Brain microvascular endothelial cell (primary cell): Measurements from ENCODE around the gene SRPRB.

Experiments
- DNase-seq: peaks from one replicate; pipeline ENCODE4 v3.0.0-alpha.2; 2020
- H3K27ac ChIP-seq: fragments of 250-450 bp; sonication (Bioruptor Pico); 2 replicates; pipeline ENCODE4 v1.5.1; 2020; ENCODE audit warnings: mild to moderate bottlenecking, moderate library complexity
- H3K27me3 ChIP-seq: fragments of 250-450 bp; sonication (Bioruptor Pico); replicated peaks from 2 replicates; pipeline ENCODE4 v1.5.1; 2020; ENCODE audit warnings: mild to moderate bottlenecking
- H3K36me3 ChIP-seq: fragments of 250-450 bp; sonication (Bioruptor Pico); replicated peaks from 2 replicates; pipeline ENCODE4 v1.5.1; 2020; ENCODE audit warnings: mild to moderate bottlenecking
- H3K4me3 ChIP-seq: 2 replicates; pipeline ENCODE4 v1.5.1; 2011; ENCODE audit warnings: low read depth, mild to moderate bottlenecking, control low read depth, low read length, moderate library complexity
- CTCF ChIP-seq: IDR thresholded peaks from 2 replicates; pipeline ENCODE4 v1.5.1; 2011; ENCODE audit warnings: low read depth, mild to moderate bottlenecking, moderate library complexity, low read length, control low read depth, inconsistent platforms; ENCODE audit errors: missing control alignments
- in situ Hi-C: cut with HindIII; loops from 2 replicates; pipeline ENCODE4 v1.10.0; 2017; ENCODE audit warnings: low sequenced_read_pairs, low pct_ligation_motif_present

Gene SRPRB

DNA sequence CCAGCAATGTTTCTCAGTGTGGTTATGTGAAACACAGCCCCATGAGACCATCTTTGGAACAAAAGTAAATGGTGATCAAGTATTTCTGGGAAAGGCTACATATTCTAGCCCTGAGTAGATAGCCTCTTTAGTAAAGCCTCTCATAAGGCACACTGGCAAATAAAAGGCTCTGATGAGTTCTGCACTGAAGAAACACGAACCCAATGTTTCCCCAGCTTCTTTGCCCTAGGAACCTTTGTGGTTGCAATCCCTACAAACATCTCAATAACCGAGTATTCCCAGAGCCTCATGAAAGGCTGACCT, 48.3 kb downstream of the SRPRB start:
- Histone ChIP-seq H3K27me3 (no peaks in the 10 kb centered on the region), H3K4me3 (no peak overlapping the region), H3K36me3 (no peaks in the 10 kb centered on the region), H3K27ac (no peak overlapping the region)
- in situ Hi-C loops, result no loop called here
- no peak for TF ChIP-seq CTCF
- no peak for DNase-seq

DNA sequence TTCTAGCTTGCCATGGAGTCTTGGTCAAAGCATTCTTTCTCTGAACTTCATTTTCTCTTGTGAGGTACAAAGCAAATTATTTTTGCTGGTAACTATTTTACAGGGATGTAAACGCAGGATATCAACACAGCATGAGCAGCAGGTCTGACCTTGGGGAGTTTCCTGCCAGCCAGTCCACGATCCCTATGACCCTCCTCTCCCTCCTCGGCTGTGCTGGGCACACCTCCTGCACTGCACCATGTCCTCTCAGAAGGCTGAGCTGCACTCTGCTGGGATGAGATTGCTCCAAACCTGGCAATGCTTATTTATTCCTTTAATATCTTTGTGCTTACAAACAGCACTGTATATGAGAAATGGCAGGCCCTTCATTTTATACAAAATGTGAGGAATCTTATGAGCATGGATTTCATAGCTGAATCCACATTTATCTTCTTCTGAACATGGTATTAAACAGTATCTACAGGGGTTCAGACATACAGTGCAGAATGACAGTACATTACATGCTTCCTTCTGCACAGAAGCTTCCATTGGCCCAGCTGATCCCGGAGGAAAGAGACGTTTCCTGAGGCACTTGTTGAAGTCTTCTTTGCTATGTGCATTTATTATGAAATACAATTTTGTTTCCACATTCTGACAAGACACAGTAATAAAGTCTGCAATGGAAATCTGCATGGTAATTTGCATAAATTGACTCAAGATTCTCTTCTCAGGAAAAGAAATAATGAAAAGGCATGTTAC, 48.8 kb downstream of the SRPRB start:
- Histone ChIP-seq H3K4me3 (no peak overlapping the region), H3K36me3 (no peaks in the 10 kb centered on the region), H3K27ac (no peak overlapping the region), H3K27me3 (no peaks in the 10 kb centered on the region)
- no peak for DNase-seq
- in situ Hi-C loops, result no loop called here
- no peak for TF ChIP-seq CTCF

DNA sequence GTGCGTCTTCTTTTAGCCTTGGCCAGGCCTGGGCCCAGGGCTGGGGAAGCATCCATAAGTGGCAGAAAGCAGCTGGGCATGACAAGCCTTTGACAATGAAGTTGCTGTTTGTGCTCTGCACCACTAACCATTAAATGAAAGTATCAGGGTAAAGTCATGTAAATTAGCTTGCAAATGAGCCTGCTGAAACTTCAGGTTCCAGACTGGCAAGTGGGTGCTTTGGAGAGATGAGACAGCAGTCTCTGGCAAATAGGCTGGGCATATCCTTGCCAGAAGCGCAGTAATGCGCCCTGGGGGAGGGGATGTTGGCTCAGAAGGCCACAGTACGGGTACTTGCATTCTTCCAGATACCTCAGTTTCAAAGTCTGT, 49.4 kb downstream of the SRPRB start:
- H3K27ac ChIP-seq, result no peak overlapping the region
- H3K4me3 ChIP-seq, result no peak overlapping the region
- TF ChIP-seq CTCF, result no peak
- H3K36me3 ChIP-seq, result no peaks in the 10 kb centered on the region
- no peaks in the 10 kb centered on the region for H3K27me3 ChIP-seq
- no peak for DNase-seq
- in situ Hi-C loops, result no loop called here

GRCh38 chr3:133855772-133856171, 50.2 kb downstream of the SRPRB start:
- no peak for TF ChIP-seq CTCF
- no peaks in the 10 kb centered on the region for H3K36me3 ChIP-seq
- no peak overlapping the region for H3K4me3 ChIP-seq
- no peak overlapping the region for H3K27ac ChIP-seq
- no peaks in the 10 kb centered on the region for H3K27me3 ChIP-seq
- in situ Hi-C loops, result no loop called here
- peak; percentile 25 for DNase-seq

- H3K36me3 ChIP-seq, result no peaks in the 10 kb centered on the region
- in situ Hi-C loops, result no loop called here
- no peak overlapping the region for H3K27ac ChIP-seq
- H3K4me3 ChIP-seq, result no peak overlapping the region
- no peaks in the 10 kb centered on the region for H3K27me3 ChIP-seq
- peak; percentile 6 for DNase-seq
- TF ChIP-seq CTCF, result no peak
Observed at GRCh38 chr3:133856316-133856715, 50.7 kb downstream of the SRPRB start.

GRCh38 chr3:133857767-133858166, 52.2 kb downstream of the SRPRB start:
- no peak for TF ChIP-seq CTCF
- no peak for DNase-seq
- in situ Hi-C loops, result no loop called here
- Histone ChIP-seq H3K27me3 (no peaks in the 10 kb centered on the region), H3K36me3 (no peaks in the 10 kb centered on the region), H3K27ac (no peak overlapping the region), H3K4me3 (no peak overlapping the region)
